ENCODE measurements around the gene KRT73.

Gene KRT73

DNA sequence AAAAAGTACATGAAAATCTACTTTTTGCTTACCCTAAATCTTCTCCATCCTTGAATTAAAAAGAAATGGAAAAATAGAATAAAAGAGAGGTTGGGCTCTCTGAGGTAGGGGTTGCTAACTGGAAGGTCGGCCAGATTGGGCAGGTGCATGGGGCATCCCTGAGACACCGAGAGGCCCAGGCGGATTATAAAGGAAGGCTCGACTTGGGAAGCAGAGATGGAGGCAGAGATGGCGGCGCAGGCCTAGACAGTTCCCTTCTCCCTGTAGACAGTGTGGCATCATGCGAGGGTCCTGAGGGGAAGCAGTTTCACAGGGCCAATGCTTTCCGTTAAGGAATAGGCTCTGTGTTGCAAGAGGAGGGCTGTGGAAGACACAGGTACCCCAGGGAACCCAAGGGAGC, 41.0 kb downstream of the KRT73 start:
- in situ Hi-C loops (cut with MboI; ENCODE audit: low sequenced_read_pairs), result loop anchor here (25.0 kb wide), 1 partner anchor 410 kb away; no protein-coding TSS in a partner anchor

DNA sequence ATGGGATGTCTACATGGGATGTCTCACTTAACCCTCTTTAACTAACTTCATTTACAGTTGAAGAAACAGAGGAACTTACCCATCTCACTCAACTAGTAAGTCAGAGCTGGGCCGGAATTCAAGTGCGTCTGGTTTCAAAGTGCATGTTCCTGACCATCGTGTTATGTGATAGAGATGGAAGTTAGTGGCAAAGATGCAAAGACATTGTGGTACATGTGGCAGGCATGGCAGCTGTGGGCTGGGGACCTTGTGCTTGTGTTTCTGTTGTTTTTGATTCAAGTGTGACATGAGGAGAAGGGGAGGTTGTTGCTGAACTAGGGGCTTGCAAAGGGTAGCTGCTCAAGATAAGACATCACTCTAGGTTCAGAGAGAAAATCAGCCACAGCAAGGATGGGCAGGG, 42.4 kb downstream of the KRT73 start:
- in situ Hi-C loops (cut with MboI; ENCODE audit: low sequenced_read_pairs), result loop anchor here (25.0 kb wide), 1 partner anchor 411 kb away; no protein-coding TSS in a partner anchor

DNA sequence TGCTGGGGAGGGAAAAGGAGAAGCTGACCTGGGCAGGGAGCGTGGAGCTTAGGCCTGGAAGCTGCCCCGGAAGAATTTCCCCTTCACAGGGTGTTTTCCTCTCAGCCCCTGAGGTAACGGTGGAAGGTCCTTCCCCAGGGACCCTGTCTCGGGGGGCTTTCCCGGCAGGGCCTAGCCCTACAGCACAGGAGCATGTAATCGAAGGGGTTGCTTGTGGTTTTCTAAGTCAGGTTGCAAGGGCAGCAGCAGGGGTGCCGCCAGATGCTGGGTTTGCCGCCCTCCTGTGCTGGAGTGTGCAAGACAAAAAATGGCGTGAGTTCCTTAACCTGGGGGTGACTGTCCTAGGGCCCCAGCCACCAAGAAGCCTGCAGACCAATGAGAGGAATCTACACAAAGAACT, 43.1 kb downstream of the KRT73 start:
- in situ Hi-C loops (cut with MboI; ENCODE audit: low sequenced_read_pairs), result loop anchor here (25.0 kb wide), 1 partner anchor 412 kb away; no protein-coding TSS in a partner anchor

DNA sequence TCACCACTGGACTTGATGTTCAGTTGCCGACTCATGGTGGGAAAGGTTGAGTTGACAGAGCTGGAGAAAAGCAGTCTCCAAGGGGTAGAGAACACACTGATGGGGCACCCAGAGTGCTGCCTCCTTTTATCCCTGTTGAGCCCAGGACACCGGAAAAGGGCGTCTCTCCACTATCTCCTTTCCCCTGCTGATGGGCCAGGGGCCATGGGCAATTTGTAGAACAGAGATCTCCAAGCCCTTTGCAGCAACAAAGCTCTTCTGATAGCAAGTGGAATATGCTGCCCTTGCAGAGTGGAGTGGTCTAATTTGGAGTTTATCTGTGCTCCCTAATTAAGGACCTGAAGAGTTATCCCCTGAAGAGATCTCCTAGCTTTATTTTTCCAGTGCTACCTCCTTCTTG, 44.6 kb downstream of the KRT73 start, which contains the start of gene KRT74:
TSS of gene KRT74 (minus strand) at position 101 of the 400 bp plus-strand sequence. CDS start at position 35, 66 bp downstream.
- in situ Hi-C loops (cut with MboI; ENCODE audit: low sequenced_read_pairs), result no loop called here

DNA sequence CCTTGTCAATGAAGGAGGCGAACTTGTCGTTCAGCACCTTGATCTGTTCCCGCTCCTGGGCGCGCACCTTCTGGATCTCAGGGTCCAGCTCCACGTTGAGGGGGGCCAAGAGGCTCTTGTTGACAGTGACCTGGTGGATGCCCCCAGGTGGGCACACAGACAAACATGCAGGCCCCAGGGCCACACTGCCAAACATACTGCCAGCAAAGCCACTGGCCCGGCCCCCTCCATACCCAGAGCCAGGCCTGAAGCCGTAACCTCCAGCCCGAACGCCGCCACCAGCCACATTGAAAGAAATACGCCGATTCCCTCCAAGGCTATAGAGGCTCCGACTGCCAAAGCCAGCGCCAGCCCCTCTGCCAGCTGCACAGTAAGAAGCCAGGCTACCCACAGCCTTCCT, 45.1 kb downstream of the KRT73 start:
- in situ Hi-C loops (cut with MboI; ENCODE audit: low sequenced_read_pairs), result no loop called here

DNA sequence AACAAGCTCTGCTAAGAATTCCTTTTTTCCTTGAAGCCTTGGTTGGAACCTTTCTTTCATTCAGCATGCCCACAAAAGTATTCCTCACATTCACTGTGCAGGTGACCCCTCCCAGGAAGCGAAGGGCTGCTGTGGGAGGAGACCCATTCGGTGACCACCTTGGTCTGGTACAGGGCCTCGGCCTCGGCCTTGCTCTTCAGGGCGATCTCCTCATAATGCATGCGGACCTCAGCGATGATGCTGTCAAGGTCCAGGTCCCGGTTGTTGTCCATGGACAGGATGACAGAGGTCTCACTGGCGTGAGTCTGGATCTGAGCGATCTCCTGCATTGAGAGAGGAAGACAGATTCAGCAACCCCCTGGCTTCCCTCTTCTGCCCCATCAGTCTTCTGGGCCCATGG, 47.8 kb downstream of the KRT73 start:
- in situ Hi-C loops (cut with MboI; ENCODE audit: low sequenced_read_pairs), result no loop called here

DNA sequence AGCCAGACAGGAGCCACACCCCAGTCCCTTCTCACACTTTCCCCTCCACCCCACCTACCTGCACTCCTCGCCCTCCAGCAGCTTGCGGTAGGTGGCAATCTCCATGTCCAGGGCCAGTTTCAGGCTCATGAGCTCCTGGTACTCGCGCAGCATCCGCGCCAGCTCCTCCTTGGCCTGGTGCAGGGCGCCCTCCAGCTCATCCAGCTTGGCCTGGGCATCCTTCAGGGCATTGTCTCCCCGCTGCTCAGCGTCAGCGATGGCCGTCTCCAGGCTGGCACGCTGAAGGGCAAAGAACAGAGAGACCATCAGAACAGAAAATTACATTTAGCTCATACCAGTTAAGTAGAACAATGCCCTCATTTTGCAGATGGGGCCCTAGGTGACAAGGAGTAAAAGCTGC, 50.2 kb downstream of the KRT73 start:
- in situ Hi-C loops (cut with MboI; ENCODE audit: low sequenced_read_pairs), result no loop called here

DNA sequence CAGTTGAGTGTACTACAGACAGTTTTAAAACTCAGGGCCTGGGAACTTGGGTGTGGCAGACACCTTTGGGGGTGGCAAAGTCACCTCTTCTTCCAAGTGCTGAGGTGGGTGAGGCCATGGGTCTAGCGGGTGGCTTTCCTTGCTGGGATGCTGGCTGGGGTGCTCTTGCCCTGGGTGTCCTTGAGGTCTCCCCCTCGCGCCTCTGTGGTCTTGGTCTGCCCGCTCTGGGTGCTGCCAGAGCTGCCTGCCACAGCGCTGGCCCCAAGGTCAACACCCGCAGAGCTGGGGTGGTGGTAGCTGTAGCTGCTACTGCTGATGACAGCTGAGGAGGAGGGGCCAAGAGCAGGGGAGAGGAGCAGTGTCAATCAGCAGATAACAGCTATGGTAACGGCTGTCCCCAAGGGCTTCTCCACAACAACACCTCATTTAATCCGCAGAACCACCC, 51.5 kb downstream of the KRT73 start:
- in situ Hi-C loops (cut with MboI; ENCODE audit: low sequenced_read_pairs), result no loop called here

DNA sequence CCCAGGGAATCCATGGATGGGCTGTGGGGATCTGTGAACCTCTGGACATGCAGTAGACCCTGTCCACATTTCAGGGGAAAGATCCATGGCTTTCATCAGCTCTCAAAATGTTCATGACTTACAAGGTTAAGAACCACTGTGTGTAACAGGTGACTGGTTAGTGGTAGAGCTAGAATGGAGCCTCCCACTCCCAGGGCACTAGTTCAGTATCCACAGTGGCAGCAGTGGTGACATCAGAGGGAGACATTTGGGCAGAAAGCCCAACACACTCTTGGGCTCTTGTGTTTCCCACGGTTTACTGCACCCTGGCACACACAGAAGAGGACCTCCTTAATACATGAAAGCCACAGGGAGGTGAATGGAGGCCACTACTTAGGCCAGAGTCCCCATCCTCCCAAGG, 53.8 kb downstream of the KRT73 start:
- in situ Hi-C loops (cut with MboI; ENCODE audit: low sequenced_read_pairs), result no loop called here

DNA sequence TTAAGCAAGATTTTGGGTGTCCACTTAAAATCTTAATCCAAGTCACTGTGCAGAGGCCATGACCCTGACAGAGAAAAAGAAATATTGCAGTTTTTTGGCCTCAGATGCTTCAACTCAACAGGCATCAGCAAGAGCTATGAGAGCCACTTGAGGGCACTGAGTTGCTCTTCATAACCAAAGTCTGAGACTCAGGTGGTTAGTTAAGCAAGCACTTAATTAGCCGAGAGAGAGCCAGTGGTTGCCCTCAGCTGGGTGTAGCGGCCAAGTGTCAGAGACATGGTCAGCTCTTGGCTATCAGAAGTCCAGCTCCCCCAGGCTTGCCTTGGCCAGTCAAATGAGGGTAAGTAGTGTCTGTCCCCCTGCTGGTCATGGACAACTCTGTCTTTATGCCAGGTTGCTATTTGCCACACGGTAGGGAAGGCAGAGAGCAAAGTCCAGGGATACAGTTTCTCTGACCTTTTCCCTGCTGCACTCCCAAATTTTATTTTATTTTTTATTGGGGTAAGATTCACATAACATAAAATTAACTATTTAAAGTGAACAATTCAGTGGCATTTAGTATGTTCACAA, 56.4 kb downstream of the KRT73 start:
- in situ Hi-C loops (cut with MboI; ENCODE audit: low sequenced_read_pairs), result no loop called here

DNA sequence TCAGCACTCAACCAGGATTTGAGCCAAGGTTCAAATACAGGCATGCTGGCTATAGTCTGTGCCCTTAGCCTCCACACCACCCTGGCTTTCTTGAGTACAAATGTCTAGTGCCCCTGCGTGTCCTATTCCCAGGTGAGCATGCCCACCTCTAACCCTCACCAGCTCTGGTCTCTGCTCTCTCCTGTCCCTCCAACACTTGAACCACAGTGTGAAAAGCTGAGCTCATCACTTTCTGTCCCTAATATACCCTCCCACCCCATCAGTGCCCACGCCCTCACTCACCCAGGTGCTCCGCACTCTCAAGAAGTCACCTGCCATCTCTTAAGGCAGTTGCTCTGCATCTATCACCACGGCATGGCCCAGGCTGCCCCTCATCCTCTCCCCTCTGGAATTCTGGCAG, 58.4 kb downstream of the KRT73 start:
- in situ Hi-C loops (cut with MboI; ENCODE audit: low sequenced_read_pairs), result no loop called here

DNA sequence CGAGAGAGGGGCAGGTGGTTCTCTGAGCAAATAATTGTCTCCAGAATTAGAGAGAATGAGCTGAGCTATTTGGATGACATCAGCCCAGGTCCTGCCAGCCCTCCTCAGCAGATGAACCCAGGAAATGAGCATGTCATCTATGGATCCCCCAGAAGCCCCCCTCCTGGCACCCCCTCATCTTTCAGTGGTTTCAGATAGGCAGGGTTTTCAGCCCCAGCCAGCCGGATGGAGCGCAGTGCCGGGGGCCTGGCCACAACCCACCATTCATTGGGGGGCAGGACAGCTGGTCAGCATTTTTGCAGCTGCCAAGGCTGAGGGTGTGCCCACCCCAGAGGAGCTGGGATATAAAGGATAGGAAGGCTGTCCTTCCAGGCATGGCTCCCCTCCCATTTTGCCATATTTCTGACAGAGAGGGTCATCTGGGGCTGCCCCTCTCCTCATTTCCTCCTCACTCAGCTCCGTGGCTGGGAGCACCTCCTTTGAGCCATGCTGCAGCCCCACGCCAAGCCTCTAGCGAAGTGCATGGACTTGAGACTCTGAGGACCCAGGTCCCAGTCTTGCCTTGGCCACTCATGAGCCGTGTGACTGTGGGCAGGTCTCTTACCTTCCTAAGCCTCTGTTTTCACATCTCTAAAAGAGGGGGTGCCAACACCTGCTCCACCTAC, 59.4 kb downstream of the KRT73 start:
- in situ Hi-C loops (cut with MboI; ENCODE audit: low sequenced_read_pairs), result no loop called here

Data from HL-60/S4 treated with phorbol 12-myristate 13-acetate at 8.2 ng/mL for 4 days and 3 days (cell line).